IPS DF 4.7 (cell line): ENCODE data around the gene FIGNL2.
"Not testable (repeated sequence)": the region's sequence is repeated elsewhere in the genome, so short reads cannot be mapped to it uniquely, and the experiment has no call there.

Experiments
- DNase-seq: peaks from one replicate; pipeline ENCODE4 v3.0.0-alpha.2; 2013; ENCODE audit warnings: low spot score; ENCODE audit errors: extremely low read depth

The FIGNL2 gene, protein sequence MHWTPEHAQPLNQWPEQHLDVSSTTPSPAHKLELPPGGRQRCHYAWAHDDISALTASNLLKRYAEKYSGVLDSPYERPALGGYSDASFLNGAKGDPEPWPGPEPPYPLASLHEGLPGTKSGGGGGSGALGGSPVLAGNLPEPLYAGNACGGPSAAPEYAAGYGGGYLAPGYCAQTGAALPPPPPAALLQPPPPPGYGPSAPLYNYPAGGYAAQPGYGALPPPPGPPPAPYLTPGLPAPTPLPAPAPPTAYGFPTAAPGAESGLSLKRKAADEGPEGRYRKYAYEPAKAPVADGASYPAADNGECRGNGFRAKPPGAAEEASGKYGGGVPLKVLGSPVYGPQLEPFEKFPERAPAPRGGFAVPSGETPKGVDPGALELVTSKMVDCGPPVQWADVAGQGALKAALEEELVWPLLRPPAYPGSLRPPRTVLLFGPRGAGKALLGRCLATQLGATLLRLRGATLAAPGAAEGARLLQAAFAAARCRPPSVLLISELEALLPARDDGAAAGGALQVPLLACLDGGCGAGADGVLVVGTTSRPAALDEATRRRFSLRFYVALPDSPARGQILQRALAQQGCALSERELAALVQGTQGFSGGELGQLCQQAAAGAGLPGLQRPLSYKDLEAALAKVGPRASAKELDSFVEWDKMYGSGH

DNA sequence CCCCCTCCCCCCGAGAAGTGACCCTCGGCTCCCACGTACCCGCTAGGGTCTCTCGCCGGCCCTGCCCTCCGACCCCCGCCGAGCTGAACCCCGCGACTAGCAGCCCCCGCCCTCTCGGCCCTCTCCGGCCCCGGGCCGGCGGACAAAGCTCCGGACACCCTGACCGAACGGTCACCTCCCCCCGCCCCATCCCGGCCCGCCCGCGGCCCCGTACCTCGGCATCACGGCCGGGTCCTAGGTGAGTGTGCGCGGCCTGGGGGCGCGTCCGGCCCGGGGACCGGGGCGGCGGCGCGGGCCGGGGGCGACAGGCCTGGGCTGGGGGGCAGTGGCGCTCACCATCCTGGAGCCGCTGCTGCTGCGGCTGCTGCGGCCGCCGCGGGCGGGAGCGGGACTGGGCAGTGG lies at the start of gene FIGNL2:
FIGNL2 (minus strand) TSS at position 393 of the 402 bp plus-strand sequence. CDS start 26,305 bp downstream, outside the sequence.
- DNase-seq = no peak

- DNase-seq = no peak
Measured at GRCh38 chr12:51897181-51897580, 48.7 kb upstream of the FIGNL2 start.

DNA sequence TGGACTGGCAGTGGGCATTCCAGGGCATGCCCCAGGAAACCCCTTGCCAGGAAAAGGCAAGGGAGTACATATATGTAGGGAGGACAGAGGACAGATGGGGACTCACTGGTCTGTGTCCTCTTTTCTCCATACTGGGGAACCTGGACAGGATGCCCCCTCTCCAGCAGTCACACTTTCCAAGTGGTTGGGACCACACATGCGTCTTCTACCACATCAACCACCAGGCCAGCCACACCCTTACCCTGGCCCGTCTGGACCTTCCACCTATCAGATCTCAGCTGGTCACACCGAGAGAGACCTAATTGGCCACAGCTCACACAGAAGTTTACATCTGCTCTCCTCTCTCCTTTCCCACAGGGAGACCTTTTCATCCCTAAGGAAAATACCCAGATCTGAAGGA lies 47.7 kb upstream of the FIGNL2 start:
- no peak for DNase-seq

DNA sequence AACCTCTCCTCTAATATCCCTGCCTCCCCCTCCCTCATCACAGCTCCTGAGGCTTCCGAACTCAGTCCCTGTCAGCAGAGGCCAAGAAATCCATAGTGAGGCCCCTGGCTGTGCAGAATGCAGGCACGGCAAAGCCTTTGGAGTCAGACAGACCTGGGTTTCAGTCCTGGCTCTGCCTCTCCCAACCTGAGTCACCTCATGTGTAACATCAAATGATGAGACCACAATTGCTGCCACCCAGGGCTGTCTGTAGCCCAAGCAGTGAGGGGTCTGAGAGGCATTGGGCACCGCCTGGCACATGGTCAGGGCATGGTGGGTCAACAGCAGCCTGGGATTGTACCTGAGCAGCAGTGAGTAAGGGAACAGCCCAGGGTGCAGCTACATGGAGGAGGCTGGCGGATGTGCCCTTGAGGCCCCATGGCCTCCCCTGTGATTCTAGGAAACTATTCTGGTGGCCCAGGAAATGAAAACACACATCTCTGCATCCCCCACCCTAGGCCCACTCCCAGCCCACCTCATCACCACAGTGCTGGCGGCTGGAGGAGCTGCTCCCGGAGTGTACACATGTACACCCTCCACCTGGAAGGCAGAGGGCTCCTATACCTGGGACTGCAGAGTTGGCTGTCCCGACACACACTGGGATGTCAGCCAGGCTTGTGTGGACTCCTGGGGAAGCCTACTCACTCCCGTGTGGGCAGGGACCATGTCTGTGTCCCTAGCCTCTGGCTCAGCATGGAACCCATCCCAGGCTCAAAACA lies 47.0 kb upstream of the FIGNL2 start:
- DNase-seq = no peak

- no peak for DNase-seq
Measured at GRCh38 chr12:51893786-51894185, 45.3 kb upstream of the FIGNL2 start.

DNA sequence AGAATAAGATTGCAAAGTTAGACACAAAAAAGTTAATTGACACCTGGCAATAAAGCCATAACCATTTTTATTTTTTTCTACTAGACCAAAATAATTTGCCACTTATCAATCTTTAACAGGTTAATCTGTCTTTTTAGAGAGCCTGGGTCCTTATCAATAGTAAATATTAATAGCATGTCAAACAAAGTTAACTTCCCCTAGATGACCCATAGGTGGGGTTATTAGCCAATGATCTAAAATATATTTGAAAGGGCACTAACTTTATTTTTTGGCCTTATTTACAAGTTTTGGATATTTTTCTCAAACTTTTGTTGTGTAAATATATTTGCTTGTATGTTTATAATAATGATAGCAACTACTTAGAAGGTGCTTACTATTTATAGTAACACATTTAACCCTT lies 43.3 kb upstream of the FIGNL2 start:
- no peak for DNase-seq

DNA sequence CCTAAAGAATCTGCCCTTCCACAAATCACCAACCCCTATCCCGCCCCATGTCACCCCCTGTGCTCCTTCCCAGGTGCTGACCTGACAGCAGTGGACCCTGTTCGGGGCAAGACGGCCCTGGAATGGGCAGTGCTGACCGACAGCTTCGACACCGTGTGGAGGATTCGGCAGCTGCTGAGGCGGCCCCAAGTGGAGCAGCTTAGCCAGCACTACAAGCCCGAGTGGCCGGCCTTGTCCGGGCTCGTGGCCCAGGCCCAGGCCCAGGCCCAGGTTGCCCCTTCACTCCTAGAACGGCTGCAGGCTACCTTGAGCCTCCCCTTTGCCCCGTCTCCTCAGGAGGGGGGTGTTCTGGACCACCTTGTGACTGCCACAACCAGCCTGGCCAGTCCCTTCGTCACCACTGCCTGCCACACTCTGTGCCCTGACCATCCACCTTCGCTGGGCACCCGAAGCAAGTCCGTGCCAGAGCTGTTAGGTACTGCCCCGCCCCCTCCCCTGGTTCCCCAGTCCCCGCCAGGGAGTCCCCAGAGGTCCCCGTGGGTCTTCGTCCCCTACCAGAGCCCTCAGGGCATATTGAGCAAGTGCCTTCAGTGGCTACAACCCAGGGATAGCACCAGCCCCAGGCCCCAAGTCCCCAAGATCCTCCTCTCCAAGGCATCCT lies 42.1 kb upstream of the FIGNL2 start:
- DNase-seq = no peak

- DNase-seq = no peak
Measured at GRCh38 chr12:51890133-51890464, 41.6 kb upstream of the FIGNL2 start.

DNA sequence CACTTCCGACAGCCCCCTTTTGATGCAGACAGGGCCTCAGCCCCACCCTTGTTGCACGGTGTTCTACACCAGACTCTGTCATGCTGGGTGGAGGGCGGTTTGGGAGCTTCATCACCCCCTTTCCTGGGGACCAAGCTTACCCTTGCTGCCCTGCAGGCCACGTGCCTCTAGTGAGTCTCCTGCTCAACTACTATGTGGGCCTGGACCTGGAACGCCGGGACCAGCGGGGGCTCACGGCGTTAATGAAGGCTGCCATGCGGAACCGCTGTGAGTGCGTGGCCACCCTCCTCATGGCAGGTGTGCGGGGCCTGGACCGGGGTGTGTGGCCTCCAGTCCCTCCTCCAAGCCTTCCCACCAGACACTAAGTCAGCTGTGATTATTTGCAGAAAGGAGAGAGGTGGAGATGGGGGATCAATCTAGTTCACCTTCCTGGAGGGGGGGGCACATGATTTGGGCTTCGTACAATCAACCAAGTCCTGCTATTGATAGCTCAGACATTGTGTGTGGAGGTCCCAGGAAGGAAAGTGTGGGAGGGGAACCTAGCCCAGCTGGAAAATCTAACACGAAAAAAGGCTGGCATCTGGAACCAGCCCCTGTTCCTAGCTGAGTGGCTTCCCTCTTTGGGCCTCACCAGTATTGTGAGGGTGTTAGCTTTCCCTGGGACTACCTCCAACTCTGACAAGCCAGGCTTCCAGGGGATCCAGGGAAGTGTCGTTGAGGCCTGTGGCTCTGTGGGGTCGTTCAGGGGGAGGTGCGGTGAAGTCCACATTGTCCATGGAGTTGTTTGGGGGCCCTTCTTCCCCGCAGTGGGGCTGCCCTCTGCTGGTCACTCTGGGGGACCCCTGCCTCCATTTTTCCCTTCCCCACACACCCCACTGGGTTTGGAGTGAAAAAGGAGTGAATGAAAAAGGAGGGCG lies 41.0 kb upstream of the FIGNL2 start:
- DNase-seq = no peak

- DNase-seq = no peak
Measured at GRCh38 chr12:51888316-51889215, 40.0 kb upstream of the FIGNL2 start.

DNA sequence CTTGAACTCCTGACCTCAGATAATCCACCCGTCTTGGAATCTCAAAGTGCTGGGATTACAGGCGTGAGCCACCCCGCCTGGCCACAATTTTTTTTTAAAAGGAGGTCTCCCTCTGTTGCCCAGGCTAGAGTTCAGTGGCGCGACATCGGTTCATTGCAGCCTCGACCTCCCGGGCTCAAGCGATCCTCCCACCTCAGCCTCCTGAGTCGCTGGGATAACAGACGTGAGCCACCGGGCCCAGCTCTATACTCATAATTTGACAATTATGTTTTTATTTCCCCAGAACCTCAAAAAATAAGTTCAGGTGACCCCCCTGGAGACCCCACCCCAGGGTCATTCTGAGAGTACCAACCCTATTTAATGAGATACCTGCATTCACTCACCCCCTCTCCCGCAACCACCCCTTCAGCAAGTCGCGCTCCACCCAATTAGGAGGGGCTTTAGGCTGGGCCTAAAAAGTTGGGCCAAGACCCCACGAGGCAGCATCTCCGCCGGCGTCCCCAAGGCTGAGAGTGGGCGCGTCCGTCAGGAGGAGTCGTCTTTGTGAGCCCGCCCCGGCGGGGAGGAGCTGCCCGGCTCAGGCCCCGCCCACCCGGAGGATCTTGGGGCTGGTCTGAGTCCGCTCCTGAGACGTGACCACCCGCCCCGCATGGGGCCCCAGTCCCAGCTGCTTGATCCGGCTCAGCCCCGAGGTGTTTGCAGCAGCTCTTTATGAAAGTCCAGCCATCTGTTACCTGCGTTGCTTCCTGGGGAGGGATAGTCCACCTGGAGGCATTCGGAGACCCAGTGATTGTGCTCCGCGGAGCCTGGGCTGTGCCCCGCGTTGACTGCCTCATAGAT lies 39.2 kb upstream of the FIGNL2 start, which contains the start of gene ANKRD33:
ANKRD33 (plus strand) TSS at position 628 of the 840 bp plus-strand sequence; CDS start at position 712, 84 bp downstream.
- no peak for DNase-seq

GRCh38 chr12:51886021-51886710 lies 37.6 kb upstream of the FIGNL2 start:
- DNase-seq = no peak

DNA sequence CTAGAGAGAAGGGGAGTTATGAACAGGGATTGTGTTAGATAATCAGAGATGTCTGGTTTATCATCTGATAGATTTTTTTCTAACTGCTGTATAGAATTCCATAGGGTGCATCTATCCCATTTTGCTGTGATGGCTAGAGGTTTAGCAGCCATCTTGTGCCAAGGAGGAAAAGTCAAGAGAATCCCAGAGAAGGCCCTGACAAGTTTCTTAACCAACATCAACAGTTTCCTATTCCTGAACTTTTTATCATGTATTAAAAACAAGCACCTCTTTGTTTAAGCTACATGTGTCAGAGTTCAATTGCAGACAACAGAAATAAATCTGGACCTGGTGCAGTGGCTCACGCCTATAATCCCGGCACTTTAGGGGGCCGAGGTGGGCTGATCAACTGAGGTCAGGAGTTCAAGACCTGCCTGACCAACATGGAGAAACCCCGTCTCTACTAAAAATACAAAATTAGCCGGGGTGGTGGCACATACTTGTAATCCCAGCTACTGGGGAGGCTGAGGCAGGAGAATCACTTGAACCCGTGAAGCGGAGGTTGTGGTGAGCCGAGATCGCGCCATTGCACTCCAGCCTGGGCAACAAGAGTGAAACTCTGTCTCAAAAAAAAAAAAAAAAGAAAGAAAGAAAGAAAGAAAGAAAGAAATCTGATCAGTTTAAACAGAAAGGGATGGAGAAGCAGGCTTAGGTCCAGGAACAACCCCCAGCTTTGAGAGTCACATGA lies 36.9 kb upstream of the FIGNL2 start:
- not testable (repeated sequence) for DNase-seq

- DNase-seq = no peak
Measured at GRCh38 chr12:51884676-51885229, 36.2 kb upstream of the FIGNL2 start.

- no peak for DNase-seq
Measured at GRCh38 chr12:51883998-51884675, 35.6 kb upstream of the FIGNL2 start.

DNA sequence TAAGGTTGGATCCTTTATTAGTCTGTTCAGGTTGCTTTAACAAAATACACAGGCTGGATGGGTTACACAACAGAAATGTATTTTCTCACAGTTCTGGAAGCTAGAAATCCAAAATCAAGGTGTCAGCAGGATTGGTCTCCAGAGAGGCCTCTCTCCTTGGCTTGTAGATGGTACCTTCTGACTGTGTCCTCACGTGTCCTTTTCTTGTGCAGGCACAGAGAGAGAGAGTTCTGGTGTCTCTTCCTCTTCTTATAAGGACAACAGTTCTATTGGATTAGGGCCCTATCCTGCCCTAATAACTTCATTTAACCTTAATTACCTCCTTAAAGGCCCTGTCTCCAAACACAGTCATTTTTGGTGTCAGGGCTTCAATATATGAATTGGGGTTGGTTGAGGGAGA lies 34.8 kb upstream of the FIGNL2 start:
- no peak for DNase-seq
